Measurements from ENCODE around the gene TNFAIP3.

Gene TNFAIP3

DNA sequence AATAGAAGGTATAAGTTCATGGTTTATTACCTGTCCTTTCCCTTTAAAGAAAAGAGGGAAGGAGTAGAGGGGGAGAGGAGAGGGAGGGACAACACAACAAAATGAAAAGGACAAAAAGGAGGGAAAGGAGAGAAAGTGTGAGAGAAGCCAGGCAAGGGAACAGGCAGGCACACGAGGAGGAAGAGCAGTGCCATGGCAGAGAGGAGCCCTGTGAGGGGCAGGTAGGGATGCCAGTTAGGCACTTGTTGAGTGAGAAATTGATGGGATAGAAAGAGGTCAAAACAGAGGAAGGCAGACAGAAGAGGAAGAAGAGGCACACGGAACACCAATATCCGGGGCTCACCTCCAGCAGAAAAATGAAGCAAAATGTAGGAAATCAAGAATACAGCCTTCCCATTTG lies 42.5 kb downstream of the TNFAIP3 start:
- Histone ChIP-seq H3K27me3 (ENCODE audit: control insufficient read depth in 1 of 2, insufficient read depth in 2 of 2, low read length in 2 of 2) (no peaks in the 10 kb centered on the region), H3K9me3 (ENCODE audit: control insufficient read depth in 1 of 2, low read length in 2 of 2) (no peaks in the 10 kb centered on the region), H3K9ac (ENCODE audit: low read depth in 1 of 2, low read length in 2 of 2) (no peak overlapping the region), H3K4me1 (ENCODE audit: control insufficient read depth in 1 of 2, insufficient read depth in 2 of 2, low read length in 2 of 2) (peaks cover 0 to 10% of the 10 kb centered on the region in 2 donors), H3K4me3 (ENCODE audit: low read depth in 1 of 2, low read length in 2 of 2) (no peak overlapping the region), H3K27ac (ENCODE audit: low read depth, low read length) (no peak overlapping the region), H3K36me3 (ENCODE audit: control insufficient read depth in 1 of 2, insufficient read depth in 2 of 2, low read length in 2 of 2) (no peaks in the 10 kb centered on the region)

DNA sequence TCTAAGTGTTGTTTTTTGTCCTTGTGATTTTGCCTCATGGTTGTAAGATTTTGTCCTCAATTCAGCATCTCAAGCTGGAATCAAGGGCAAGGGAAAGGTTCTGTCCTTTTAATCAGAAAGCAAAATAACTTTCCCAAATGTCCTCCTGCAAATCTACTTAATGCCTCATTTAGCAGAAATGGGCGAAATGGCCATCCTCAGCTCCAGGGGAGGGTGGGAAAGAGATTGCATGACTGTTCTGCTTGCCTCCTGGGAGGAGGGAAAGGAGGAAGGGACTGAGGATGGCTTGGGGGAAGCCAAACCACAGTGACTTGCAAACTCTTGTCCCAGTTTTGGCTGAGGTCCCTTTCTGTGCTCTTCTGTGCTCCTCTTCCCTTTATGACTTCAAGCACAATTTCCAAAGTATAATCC lies 43.4 kb downstream of the TNFAIP3 start:
- no peaks in the 10 kb centered on the region for H3K27me3 ChIP-seq (ENCODE audit: control insufficient read depth in 1 of 2, insufficient read depth in 2 of 2, low read length in 2 of 2)
- no peaks in the 10 kb centered on the region for H3K9me3 ChIP-seq (ENCODE audit: control insufficient read depth in 1 of 2, low read length in 2 of 2)
- no peaks in the 10 kb centered on the region for H3K36me3 ChIP-seq (ENCODE audit: control insufficient read depth in 1 of 2, insufficient read depth in 2 of 2, low read length in 2 of 2)
- H3K27ac ChIP-seq (ENCODE audit: low read depth, low read length): no peak overlapping the region
- H3K4me1 ChIP-seq (ENCODE audit: control insufficient read depth in 1 of 2, insufficient read depth in 2 of 2, low read length in 2 of 2): peaks cover 0 to 3% of the 10 kb centered on the region in 2 donors
- H3K9ac ChIP-seq (ENCODE audit: low read depth in 1 of 2, low read length in 2 of 2): no peak overlapping the region
- H3K4me3 ChIP-seq (ENCODE audit: low read depth in 1 of 2, low read length in 2 of 2): no peak overlapping the region

DNA sequence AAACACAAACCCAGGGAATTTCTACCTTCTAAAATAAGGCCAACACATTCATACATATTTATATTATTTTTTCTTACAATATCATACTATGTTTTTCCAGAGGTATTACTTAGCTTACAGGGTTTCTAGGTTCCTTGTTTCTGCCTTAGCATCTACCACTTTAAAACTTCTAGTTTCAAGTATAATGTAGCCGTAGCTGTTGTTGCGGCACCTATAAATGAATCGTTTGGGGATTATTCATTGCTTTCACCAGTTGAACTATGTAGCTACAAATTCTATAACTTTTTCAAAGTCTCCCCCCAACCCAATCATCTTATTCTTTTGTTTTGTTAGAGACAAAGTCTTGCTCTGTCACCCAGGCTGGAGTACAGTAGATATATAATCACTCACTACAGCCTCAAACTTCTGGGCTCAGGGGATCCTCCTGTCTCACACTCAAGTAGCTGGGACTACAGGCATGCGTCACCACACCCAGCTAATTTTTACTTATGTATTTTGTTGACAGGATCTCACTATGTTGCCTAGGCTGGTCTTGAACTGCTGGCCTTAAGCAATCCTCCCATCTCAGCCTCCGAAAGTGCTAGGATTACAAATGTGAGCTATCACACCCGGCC lies 43.9 kb downstream of the TNFAIP3 start:
- no peak overlapping the region for H3K9ac ChIP-seq (ENCODE audit: low read depth in 1 of 2, low read length in 2 of 2)
- no peaks in the 10 kb centered on the region for H3K36me3 ChIP-seq (ENCODE audit: control insufficient read depth in 1 of 2, insufficient read depth in 2 of 2, low read length in 2 of 2)
- H3K9me3 ChIP-seq (ENCODE audit: control insufficient read depth in 1 of 2, low read length in 2 of 2): no peaks in the 10 kb centered on the region
- H3K4me1 ChIP-seq (ENCODE audit: control insufficient read depth in 1 of 2, insufficient read depth in 2 of 2, low read length in 2 of 2): no peaks in the 10 kb centered on the region
- no peak overlapping the region for H3K4me3 ChIP-seq (ENCODE audit: low read depth in 1 of 2, low read length in 2 of 2)
- H3K27me3 ChIP-seq (ENCODE audit: control insufficient read depth in 1 of 2, insufficient read depth in 2 of 2, low read length in 2 of 2): no peaks in the 10 kb centered on the region
- H3K27ac ChIP-seq (ENCODE audit: low read depth, low read length): no peak overlapping the region

DNA sequence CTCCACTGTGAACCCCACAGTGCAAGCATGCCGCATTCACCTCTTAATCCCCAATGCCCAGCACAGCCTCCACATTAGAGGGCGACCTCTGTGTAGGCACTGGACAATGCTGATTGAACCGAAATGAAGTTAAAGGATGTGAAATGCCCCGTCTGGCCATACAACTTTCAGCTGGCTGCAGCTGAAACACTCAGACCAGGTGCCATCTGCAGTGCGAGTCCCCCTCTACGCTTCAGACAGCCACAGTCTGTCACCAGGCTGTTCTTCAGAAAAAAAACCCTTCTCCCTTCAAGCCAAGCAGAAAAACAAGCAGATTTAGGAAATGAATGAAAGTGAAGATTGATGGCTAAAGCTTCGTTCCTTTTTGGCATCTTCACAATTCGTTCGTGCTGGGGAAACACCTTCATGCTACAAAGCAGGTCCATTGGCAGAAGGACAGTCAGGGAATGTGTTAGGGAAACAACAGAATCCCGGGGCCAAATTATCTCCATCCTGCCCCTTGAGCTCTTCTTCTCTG lies 44.7 kb downstream of the TNFAIP3 start:
- H3K4me1 ChIP-seq (ENCODE audit: control insufficient read depth in 1 of 2, insufficient read depth in 2 of 2, low read length in 2 of 2): no peaks in the 10 kb centered on the region
- H3K27me3 ChIP-seq (ENCODE audit: control insufficient read depth in 1 of 2, insufficient read depth in 2 of 2, low read length in 2 of 2): no peaks in the 10 kb centered on the region
- H3K9me3 ChIP-seq (ENCODE audit: control insufficient read depth in 1 of 2, low read length in 2 of 2): no peaks in the 10 kb centered on the region
- no peak overlapping the region for H3K27ac ChIP-seq (ENCODE audit: low read depth, low read length)
- no peaks in the 10 kb centered on the region for H3K36me3 ChIP-seq (ENCODE audit: control insufficient read depth in 1 of 2, insufficient read depth in 2 of 2, low read length in 2 of 2)
- H3K4me3 ChIP-seq (ENCODE audit: low read depth in 1 of 2, low read length in 2 of 2): no peak overlapping the region
- no peak overlapping the region for H3K9ac ChIP-seq (ENCODE audit: low read depth in 1 of 2, low read length in 2 of 2)

DNA sequence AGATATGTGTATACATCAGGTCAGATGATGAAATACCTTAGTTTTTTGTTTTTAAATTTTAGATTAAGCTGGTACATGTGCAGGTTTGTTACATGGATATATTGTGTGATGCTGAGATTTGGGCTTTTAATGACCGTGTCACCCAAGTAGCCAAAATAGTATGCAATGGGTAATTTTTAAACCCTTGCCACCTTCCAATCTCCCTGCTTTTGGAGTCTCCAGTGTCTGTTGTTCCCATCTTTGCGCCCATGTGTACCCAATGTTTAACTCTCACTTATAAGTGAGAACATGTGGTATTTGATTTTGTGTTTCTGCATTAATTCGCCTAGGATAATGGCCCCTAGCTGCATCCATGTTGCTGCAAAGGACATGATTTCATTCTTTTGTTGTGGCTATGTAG lies 45.8 kb downstream of the TNFAIP3 start:
- Histone ChIP-seq H3K27me3 (ENCODE audit: control insufficient read depth in 1 of 2, insufficient read depth in 2 of 2, low read length in 2 of 2) (no peaks in the 10 kb centered on the region), H3K4me3 (ENCODE audit: low read depth in 1 of 2, low read length in 2 of 2) (no peak overlapping the region), H3K9ac (ENCODE audit: low read depth in 1 of 2, low read length in 2 of 2) (no peak overlapping the region), H3K9me3 (ENCODE audit: control insufficient read depth in 1 of 2, low read length in 2 of 2) (no peaks in the 10 kb centered on the region), H3K27ac (ENCODE audit: low read depth, low read length) (no peak overlapping the region), H3K4me1 (ENCODE audit: control insufficient read depth in 1 of 2, insufficient read depth in 2 of 2, low read length in 2 of 2) (no peaks in the 10 kb centered on the region), H3K36me3 (ENCODE audit: control insufficient read depth in 1 of 2, insufficient read depth in 2 of 2, low read length in 2 of 2) (no peaks in the 10 kb centered on the region)

DNA sequence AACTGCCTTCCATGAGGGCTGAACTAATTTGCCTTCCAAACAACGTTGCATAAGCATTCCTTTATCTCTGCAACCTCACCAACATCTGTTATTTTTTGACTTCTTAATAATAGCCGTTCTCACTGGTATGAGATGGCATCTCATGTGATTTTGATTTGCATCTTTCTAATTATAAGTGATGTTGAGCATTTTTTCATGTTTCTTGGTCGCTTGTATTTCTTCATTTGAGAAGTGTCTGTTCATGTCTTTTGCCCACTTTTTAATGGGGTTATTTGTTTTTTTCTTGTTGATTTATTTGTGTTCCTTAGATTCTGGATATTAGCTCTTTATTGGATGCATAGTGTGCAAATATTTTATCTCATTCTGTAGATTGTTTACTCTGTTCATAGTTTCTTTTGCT lies 46.4 kb downstream of the TNFAIP3 start:
- Histone ChIP-seq H3K36me3 (ENCODE audit: control insufficient read depth in 1 of 2, insufficient read depth in 2 of 2, low read length in 2 of 2) (no peaks in the 10 kb centered on the region), H3K27me3 (ENCODE audit: control insufficient read depth in 1 of 2, insufficient read depth in 2 of 2, low read length in 2 of 2) (no peaks in the 10 kb centered on the region), H3K4me3 (ENCODE audit: low read depth in 1 of 2, low read length in 2 of 2) (no peak overlapping the region), H3K9me3 (ENCODE audit: control insufficient read depth in 1 of 2, low read length in 2 of 2) (no peaks in the 10 kb centered on the region), H3K9ac (ENCODE audit: low read depth in 1 of 2, low read length in 2 of 2) (no peak overlapping the region), H3K4me1 (ENCODE audit: control insufficient read depth in 1 of 2, insufficient read depth in 2 of 2, low read length in 2 of 2) (no peaks in the 10 kb centered on the region), H3K27ac (ENCODE audit: low read depth, low read length) (no peak overlapping the region)

DNA sequence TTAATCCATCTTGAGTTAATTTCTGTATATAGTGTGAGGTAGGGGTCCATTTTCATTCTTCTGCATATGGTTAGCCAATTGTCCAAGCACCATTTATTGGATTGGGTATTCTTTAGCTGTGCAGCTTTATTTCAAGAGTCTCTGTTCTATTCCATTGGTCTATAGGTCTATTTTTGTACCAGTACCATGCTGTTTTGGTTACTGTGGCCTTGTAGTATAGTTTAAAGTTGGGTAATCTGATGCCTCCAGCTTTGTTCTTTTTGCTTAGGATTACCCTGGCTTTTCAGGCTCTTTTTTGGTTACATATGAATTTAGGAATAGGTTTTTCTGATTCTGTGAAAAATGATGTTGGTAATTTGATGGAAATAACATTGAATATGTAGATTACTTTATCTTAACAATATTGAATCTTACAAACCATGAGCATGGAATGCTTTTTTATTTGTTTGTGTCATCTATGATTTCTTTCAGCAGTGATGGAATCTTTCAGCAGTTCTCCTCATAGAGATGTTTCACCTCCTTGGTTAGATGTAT lies 47.0 kb downstream of the TNFAIP3 start:
- no peaks in the 10 kb centered on the region for H3K9me3 ChIP-seq (ENCODE audit: control insufficient read depth in 1 of 2, low read length in 2 of 2)
- no peaks in the 10 kb centered on the region for H3K27me3 ChIP-seq (ENCODE audit: control insufficient read depth in 1 of 2, insufficient read depth in 2 of 2, low read length in 2 of 2)
- H3K27ac ChIP-seq (ENCODE audit: low read depth, low read length): no peak overlapping the region
- H3K4me3 ChIP-seq (ENCODE audit: low read depth in 1 of 2, low read length in 2 of 2): no peak overlapping the region
- H3K9ac ChIP-seq (ENCODE audit: low read depth in 1 of 2, low read length in 2 of 2): no peak overlapping the region
- no peaks in the 10 kb centered on the region for H3K36me3 ChIP-seq (ENCODE audit: control insufficient read depth in 1 of 2, insufficient read depth in 2 of 2, low read length in 2 of 2)
- H3K4me1 ChIP-seq (ENCODE audit: control insufficient read depth in 1 of 2, insufficient read depth in 2 of 2, low read length in 2 of 2): no peaks in the 10 kb centered on the region

DNA sequence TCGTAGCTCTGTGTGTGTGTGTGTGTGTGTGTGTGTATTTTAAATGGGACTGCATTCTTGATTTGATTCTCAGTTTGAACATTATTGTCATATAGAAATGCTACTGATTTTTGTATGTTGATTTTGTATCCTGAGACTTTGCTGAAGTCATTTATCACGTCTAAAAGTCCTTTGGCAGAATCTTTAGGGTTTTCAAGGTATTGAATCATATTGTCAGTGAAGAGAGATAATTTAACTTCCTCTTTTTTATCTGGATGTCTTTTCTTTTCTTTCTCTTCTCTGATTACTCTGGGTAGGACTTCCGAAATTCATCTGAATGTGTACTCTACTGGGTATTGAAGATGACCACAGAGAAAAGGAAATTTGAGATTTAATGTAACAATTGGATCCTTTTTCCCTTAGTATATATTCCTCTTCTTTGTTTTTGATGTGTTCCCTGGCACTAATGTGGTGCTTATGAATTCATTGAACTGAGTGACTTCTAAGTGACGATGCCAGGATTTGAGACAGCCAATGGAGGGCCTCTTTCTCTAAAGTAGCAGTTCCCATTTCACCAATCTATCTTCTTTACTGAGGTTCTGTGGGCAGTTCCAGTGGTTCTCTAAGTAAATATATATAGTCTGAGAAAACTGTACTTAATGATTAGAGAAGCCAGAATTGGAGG lies 47.6 kb downstream of the TNFAIP3 start:
- Histone ChIP-seq H3K4me3 (ENCODE audit: low read depth in 1 of 2, low read length in 2 of 2) (no peak overlapping the region), H3K4me1 (ENCODE audit: control insufficient read depth in 1 of 2, insufficient read depth in 2 of 2, low read length in 2 of 2) (no peaks in the 10 kb centered on the region), H3K36me3 (ENCODE audit: control insufficient read depth in 1 of 2, insufficient read depth in 2 of 2, low read length in 2 of 2) (no peaks in the 10 kb centered on the region), H3K9ac (ENCODE audit: low read depth in 1 of 2, low read length in 2 of 2) (no peak overlapping the region), H3K27ac (ENCODE audit: low read depth, low read length) (no peak overlapping the region), H3K27me3 (ENCODE audit: control insufficient read depth in 1 of 2, insufficient read depth in 2 of 2, low read length in 2 of 2) (no peaks in the 10 kb centered on the region), H3K9me3 (ENCODE audit: control insufficient read depth in 1 of 2, low read length in 2 of 2) (no peaks in the 10 kb centered on the region)

DNA sequence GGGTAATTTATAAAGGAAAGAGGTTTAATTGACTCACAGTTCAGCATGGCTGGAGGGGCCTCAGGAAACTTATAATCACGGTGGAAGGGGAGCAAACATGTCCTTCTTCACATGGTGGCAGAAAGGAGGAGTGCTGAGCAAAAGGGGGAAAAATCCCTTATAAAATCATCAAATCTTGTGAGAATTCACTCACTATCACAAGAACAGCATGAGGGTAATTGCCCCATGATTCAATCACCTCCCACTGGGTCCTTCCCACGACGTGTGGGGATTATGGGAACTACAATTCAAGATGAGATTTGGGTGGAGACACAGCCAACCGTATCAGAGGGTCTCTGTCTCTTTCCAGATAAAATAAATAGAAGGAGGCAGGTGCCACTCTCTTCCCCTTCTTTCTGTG lies 48.7 kb downstream of the TNFAIP3 start:
- Histone ChIP-seq H3K27ac (ENCODE audit: low read depth, low read length) (no peak overlapping the region), H3K27me3 (ENCODE audit: control insufficient read depth in 1 of 2, insufficient read depth in 2 of 2, low read length in 2 of 2) (no peaks in the 10 kb centered on the region), H3K9ac (ENCODE audit: low read depth in 1 of 2, low read length in 2 of 2) (no peak overlapping the region), H3K4me3 (ENCODE audit: low read depth in 1 of 2, low read length in 2 of 2) (no peak overlapping the region), H3K36me3 (ENCODE audit: control insufficient read depth in 1 of 2, insufficient read depth in 2 of 2, low read length in 2 of 2) (no peaks in the 10 kb centered on the region), H3K4me1 (ENCODE audit: control insufficient read depth in 1 of 2, insufficient read depth in 2 of 2, low read length in 2 of 2) (no peaks in the 10 kb centered on the region), H3K9me3 (ENCODE audit: control insufficient read depth in 1 of 2, low read length in 2 of 2) (no peaks in the 10 kb centered on the region)

DNA sequence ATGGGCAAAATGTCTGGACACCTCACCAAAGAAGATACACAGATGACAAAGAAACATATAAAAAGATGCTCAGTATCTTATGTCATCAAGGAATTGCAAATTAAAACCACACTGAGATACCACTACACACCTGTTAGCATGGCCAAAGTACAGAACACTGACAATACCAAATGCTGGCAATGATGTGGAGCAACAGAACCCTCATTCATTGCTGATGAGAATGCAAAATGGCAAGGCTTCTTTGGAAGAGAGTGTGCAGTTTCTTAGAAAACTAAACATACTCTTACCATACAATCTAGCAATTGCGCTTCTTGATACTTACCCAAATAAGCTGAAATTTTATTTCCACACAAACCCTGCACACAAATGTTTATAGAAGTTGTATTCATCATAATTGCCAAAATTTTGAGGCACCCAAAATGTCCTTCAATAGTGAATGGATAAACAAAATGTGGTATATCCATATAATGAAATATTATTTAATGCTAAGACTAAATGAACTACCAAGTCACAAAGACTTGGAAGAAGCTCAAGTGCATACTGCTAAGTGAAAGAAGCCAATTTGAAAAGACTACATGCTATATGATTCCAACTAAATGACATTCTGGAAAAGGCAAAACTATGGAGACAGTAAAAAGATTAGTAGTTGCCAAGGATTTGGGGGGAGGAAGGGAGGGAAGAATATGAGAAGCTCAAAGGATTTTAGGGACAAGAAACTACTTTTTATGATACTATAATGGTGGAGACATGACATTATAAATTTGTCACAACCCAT lies 50.7 kb downstream of the TNFAIP3 start:
- Histone ChIP-seq H3K9me3 (ENCODE audit: control insufficient read depth in 1 of 2, low read length in 2 of 2) (no peaks in the 10 kb centered on the region), H3K9ac (ENCODE audit: low read depth in 1 of 2, low read length in 2 of 2) (no peak overlapping the region), H3K4me1 (ENCODE audit: control insufficient read depth in 1 of 2, insufficient read depth in 2 of 2, low read length in 2 of 2) (no peaks in the 10 kb centered on the region), H3K27ac (ENCODE audit: low read depth, low read length) (no peak overlapping the region), H3K36me3 (ENCODE audit: control insufficient read depth in 1 of 2, insufficient read depth in 2 of 2, low read length in 2 of 2) (no peaks in the 10 kb centered on the region), H3K4me3 (ENCODE audit: low read depth in 1 of 2, low read length in 2 of 2) (no peak overlapping the region), H3K27me3 (ENCODE audit: control insufficient read depth in 1 of 2, insufficient read depth in 2 of 2, low read length in 2 of 2) (no peaks in the 10 kb centered on the region)
